H9 (cell line): ENCODE results near the gene SRSF7. TPM values are rescaled to one million over a fixed set of nuclear protein-coding genes. Genes with fewer than 3 reads are reported as not detected.

Experiments
- DNase-seq: peaks from one replicate; pipeline ENCODE4 v3.0.0-alpha.2; 2017
- H2AFZ ChIP-seq: one replicate; pipeline ENCODE4 v1.6.1; 2013; ENCODE audit warnings: mild to moderate bottlenecking, low read length, control low read depth, moderate library complexity
- H2AK5ac ChIP-seq: 2 replicates; pipeline ENCODE4 v1.6.1; 2013; ENCODE audit warnings: low read length, control low read depth, mixed read lengths; ENCODE audit not compliant: insufficient read length
- H2BK120ac ChIP-seq: one replicate; pipeline ENCODE4 v1.6.1; 2013; ENCODE audit warnings: low read depth, mild to moderate bottlenecking, low read length, control low read depth, inconsistent platforms; ENCODE audit not compliant: poor library complexity, severe bottlenecking
- H2BK12ac ChIP-seq: 2 replicates; pipeline ENCODE4 v1.6.1; 2013; ENCODE audit warnings: low read length, control low read depth, mixed read lengths, low read depth; ENCODE audit not compliant: insufficient read length
- H2BK15ac ChIP-seq: 2 replicates; pipeline ENCODE4 v1.6.1; 2013; ENCODE audit warnings: low read depth, low read length, control low read depth
- H2BK20ac ChIP-seq: one replicate; pipeline ENCODE4 v1.6.1; 2013; ENCODE audit warnings: low read depth, mild to moderate bottlenecking, low read length, control low read depth, inconsistent platforms; ENCODE audit not compliant: poor library complexity, severe bottlenecking
- H2BK5ac ChIP-seq: 2 replicates; pipeline ENCODE4 v1.6.1; 2013; ENCODE audit warnings: low read length, control low read depth, mixed read lengths; ENCODE audit not compliant: insufficient read length
- H3K14ac ChIP-seq: 2 replicates; pipeline ENCODE4 v1.6.1; 2013; ENCODE audit warnings: low read length, control low read depth; ENCODE audit not compliant: insufficient read depth
- H3K18ac ChIP-seq: 2 replicates; pipeline ENCODE4 v1.6.1; 2013; ENCODE audit warnings: low read depth, mild to moderate bottlenecking, mixed read lengths, low read length, control low read depth; ENCODE audit not compliant: insufficient read length
- H3K23ac ChIP-seq: 2 replicates; pipeline ENCODE4 v1.6.1; 2013; ENCODE audit warnings: low read length, control low read depth, mixed read lengths, low read depth; ENCODE audit not compliant: insufficient read length
- H3K23me2 ChIP-seq: 2 replicates; pipeline ENCODE4 v1.6.1; 2013; ENCODE audit warnings: low read depth, mild to moderate bottlenecking, mixed read lengths, low read length, control low read depth; ENCODE audit not compliant: insufficient read length, poor library complexity, severe bottlenecking
- H3K27ac ChIP-seq: 2 replicates; pipeline ENCODE4 v1.5.1; 2013; ENCODE audit warnings: low read length, control low read depth, mixed read lengths, low read depth; ENCODE audit not compliant: insufficient read length
- H3K27me3 ChIP-seq: 2 replicates; pipeline ENCODE4 v1.6.1; 2013; ENCODE audit warnings: low read length, control low read depth, inconsistent platforms; ENCODE audit not compliant: insufficient read depth
- H3K4ac ChIP-seq: 2 replicates; pipeline ENCODE4 v1.6.1; 2013; ENCODE audit warnings: low read depth, mild to moderate bottlenecking, control low read depth, inconsistent platforms, low read length, moderate library complexity
- H3K4me1 ChIP-seq: 2 replicates; pipeline ENCODE4 v1.6.1; 2013; ENCODE audit warnings: low read length, control low read depth, inconsistent platforms; ENCODE audit not compliant: insufficient read depth
- H3K4me2 ChIP-seq: 2 replicates; pipeline ENCODE4 v1.6.1; 2013; ENCODE audit warnings: low read length, control low read depth, mixed read lengths; ENCODE audit not compliant: insufficient read length, insufficient read depth
- H3K56ac ChIP-seq: 2 replicates; pipeline ENCODE4 v1.6.1; 2013; ENCODE audit warnings: low read depth, mild to moderate bottlenecking, mixed read lengths, low read length, control low read depth; ENCODE audit not compliant: insufficient read length
- H3K79me1 ChIP-seq: 2 replicates; pipeline ENCODE4 v1.6.1; 2013; ENCODE audit warnings: low read depth, mild to moderate bottlenecking, moderate library complexity, low read length, control low read depth, inconsistent platforms; ENCODE audit not compliant: insufficient read depth, poor library complexity, severe bottlenecking
- H3K79me2 ChIP-seq: 2 replicates; pipeline ENCODE4 v1.6.1; 2013; ENCODE audit warnings: low read length, control low read depth, inconsistent platforms; ENCODE audit not compliant: insufficient read depth
- H3K9ac ChIP-seq: 2 replicates; pipeline ENCODE4 v1.6.1; 2013; ENCODE audit warnings: low read length, control low read depth, mixed read lengths; ENCODE audit not compliant: insufficient read length; ENCODE audit errors: extremely low read depth
- H3K9me3 ChIP-seq: one replicate; pipeline ENCODE4 v1.6.1; 2013; ENCODE audit warnings: low read depth, low read length, inconsistent platforms; ENCODE audit not compliant: control insufficient read depth
- H3T11ph ChIP-seq: one replicate; pipeline ENCODE4 v1.6.1; 2013; ENCODE audit warnings: mild to moderate bottlenecking, low read length, control low read depth, inconsistent platforms
- H4K20me1 ChIP-seq: one replicate; pipeline ENCODE4 v1.6.1; 2013; ENCODE audit not compliant: control insufficient read depth, insufficient read length, insufficient read depth
- H4K5ac ChIP-seq: 2 replicates; pipeline ENCODE4 v1.6.1; 2013; ENCODE audit warnings: low read depth, mild to moderate bottlenecking, mixed read lengths, low read length, control low read depth; ENCODE audit not compliant: insufficient read length
- H4K8ac ChIP-seq: replicated peaks from 2 replicates; pipeline ENCODE4 v1.6.1; 2013; ENCODE audit warnings: low read length, control low read depth, mixed read lengths, low read depth; ENCODE audit not compliant: insufficient read length
- H4K91ac ChIP-seq: 2 replicates; pipeline ENCODE4 v1.6.1; 2013; ENCODE audit warnings: low read depth, mild to moderate bottlenecking, moderate library complexity, mixed read lengths, low read length, control low read depth; ENCODE audit not compliant: insufficient read length
- H3K27ac Mint-ChIP-seq, 3 experiments: 2 replicates in 2 of 3; 3 replicates in 1 of 3; pipeline ENCODE4 v1.8.0; 2020 to 2021; ENCODE audit warnings: mixed read lengths in 3 of 3, mild to moderate bottlenecking in 1 of 3, moderate library complexity in 1 of 3
- H3K27me3 Mint-ChIP-seq: 2 replicates; pipeline ENCODE4 v1.8.0; 2021; ENCODE audit warnings: low read depth, mild to moderate bottlenecking, moderate library complexity, mixed read lengths
- H3K36me3 Mint-ChIP-seq, 3 experiments: 2 replicates in 2 of 3; 3 replicates in 1 of 3; pipeline ENCODE4 v1.8.0; 2020 to 2021; ENCODE audit warnings: low read depth in 3 of 3, mixed read lengths in 3 of 3; ENCODE audit not compliant: insufficient read depth in 1 of 3
- H3K4me1 Mint-ChIP-seq, 2 experiments: 2 replicates each; pipeline ENCODE4 v1.8.0; 2020; ENCODE audit warnings: mixed read lengths in 2 of 2
- H3K4me3 Mint-ChIP-seq, 2 experiments: 2 replicates in 1 of 2; 3 replicates in 1 of 2; pipeline ENCODE4 v1.8.0; 2020 to 2021; ENCODE audit warnings: mild to moderate bottlenecking in 2 of 2, mixed read lengths in 2 of 2, moderate library complexity in 1 of 2
- H3K9me3 Mint-ChIP-seq, 2 experiments: 2 replicates in 1 of 2; 3 replicates in 1 of 2; pipeline ENCODE4 v1.8.0; 2020; ENCODE audit warnings: mild to moderate bottlenecking in 2 of 2, mixed read lengths in 2 of 2, moderate library complexity in 1 of 2
- CTCF ChIP-seq: fragments of 200-600 bp; sonication (generic); conservative IDR thresholded peaks from 3 replicates; pipeline ENCODE4 v1.8.0; 2021; ENCODE audit warnings: antibody characterized with exemption, mild to moderate bottlenecking
- WGBS: extraction: QIAGEN DNeasy Blood & Tissue Kit; methylation state at CpG from one replicate; pipeline ENCODE4 v1.1.7; 2013; ENCODE audit warnings: missing lambda C conversion rate, low lambda C conversion rate, mixed read lengths; ENCODE audit not compliant: insufficient read length; ENCODE audit errors: extremely low coverage; 5-methylcytosine and 5-hydroxymethylcytosine counted together
- total RNA-seq: library from RNA; stranded (reverse); gene quantifications from 2 replicates; pipeline ENCODE4 v1.2.1, GENCODE V29; 2021

SRSF7 gene
- total RNA-seq, 1 experiment from 2014 or later, result 576 TPM

- Histone ChIP-seq H3K79me1 (no peaks in the 10 kb centered on the region), H4K8ac (no peak overlapping the region), H2AK5ac (no peak overlapping the region), H3K27ac (no peak overlapping the region), H2AFZ (no peak overlapping the region), H2BK120ac (no peak overlapping the region), H3K4me1 (no peaks in the 10 kb centered on the region), H4K20me1 (no peaks in the 10 kb centered on the region), H3T11ph (no peak overlapping the region), H3K79me2 (no peaks in the 10 kb centered on the region), H3K18ac (no peak overlapping the region), H3K4ac (no peak overlapping the region), H2BK12ac (no peak overlapping the region), H3K56ac (no peak overlapping the region), H2BK15ac (no peak overlapping the region), H3K9me3 (no peaks in the 10 kb centered on the region), H3K14ac (no peak overlapping the region), H2BK5ac (no peak overlapping the region), H3K23me2 (no peaks in the 10 kb centered on the region), H3K9ac (no peak overlapping the region), H4K91ac (no peak overlapping the region), H3K4me2 (no peak overlapping the region), H2BK20ac (no peak overlapping the region), H4K5ac (no peak overlapping the region), H3K23ac (no peak overlapping the region), H3K27me3 (no peaks in the 10 kb centered on the region)
- Mint-ChIP-seq H3K4me1 (peaks cover 3 to 10% of the 10 kb centered on the region in 2 experiments; a peak in 3 of 4 replicates), H3K27ac (no peak overlapping the region), H3K27me3 (peaks cover 14% of the 10 kb centered on the region), H3K9me3 (no peaks in the 10 kb centered on the region; a peak in 1 of 5 replicates), H3K36me3 (peaks cover 0 to 6% (median 2%) of the 10 kb centered on the region in 3 experiments; a peak in 4 of 7 replicates), H3K4me3 (no peak overlapping the region)
- DNase-seq, result no peak
- no peak for TF ChIP-seq CTCF
- WGBS, result no CpG with 5 or more reads among the region's 7 CpGs
Observed at GRCh38 chr2:38775921-38776225, 24.7 kb upstream of the SRSF7 start.
